ENCODE results near the gene DOCK10. TPM values are rescaled to one million over a fixed set of nuclear protein-coding genes. Genes with fewer than 3 reads are reported as not detected.

Gene DOCK10
- total RNA-seq, 1 donor from 2014 or later = 1.1 TPM

- no peaks in the 10 kb centered on the region for H3K27me3 ChIP-seq (ENCODE audit: control insufficient read depth, insufficient read depth, low read length)
- TF ChIP-seq CTCF (IDR thresholded peaks at IDR 0.05; ENCODE audit: insufficient read depth, low read length, severe bottlenecking) = no peak
- H3K36me3 ChIP-seq (ENCODE audit: control insufficient read depth, insufficient read depth, low read length) = no peaks in the 10 kb centered on the region
- DNase-seq (ENCODE audit: low read depth) (no peak), FAIRE-seq (no peak)
- no peak overlapping the region for H3K4me3 ChIP-seq (ENCODE audit: low read depth, low read length)
These were observed 245.5 kb downstream of the DOCK10 start for GRCh38 chr2:224796695-224797305.

- no peaks in the 10 kb centered on the region for H3K27me3 ChIP-seq (ENCODE audit: control insufficient read depth, insufficient read depth, low read length)
- FAIRE-seq = no peak
- H3K4me3 ChIP-seq (ENCODE audit: low read depth, low read length) = no peak overlapping the region
- no peak for TF ChIP-seq CTCF (IDR thresholded peaks at IDR 0.05; ENCODE audit: insufficient read depth, low read length, severe bottlenecking)
- no peaks in the 10 kb centered on the region for H3K36me3 ChIP-seq (ENCODE audit: control insufficient read depth, insufficient read depth, low read length)
- no peak for DNase-seq (ENCODE audit: low read depth)
These were observed 248.3 kb downstream of the DOCK10 start for GRCh38 chr2:224793946-224794345.

- Histone ChIP-seq H3K27me3 (ENCODE audit: control insufficient read depth, insufficient read depth, low read length) (no peaks in the 10 kb centered on the region), H3K4me3 (ENCODE audit: low read depth, low read length) (no peak overlapping the region), H3K36me3 (ENCODE audit: control insufficient read depth, insufficient read depth, low read length) (no peaks in the 10 kb centered on the region)
- FAIRE-seq = no peak
- TF ChIP-seq CTCF (IDR thresholded peaks at IDR 0.05; ENCODE audit: insufficient read depth, low read length, severe bottlenecking) = no peak
- no peak for DNase-seq (ENCODE audit: low read depth)
These were observed 255.4 kb downstream of the DOCK10 start for GRCh38 chr2:224786848-224787247.

GRCh38 chr2:224781400-224781799, 260.9 kb downstream of the DOCK10 start:
- H3K4me3 ChIP-seq (ENCODE audit: low read depth, low read length) = no peak overlapping the region
- H3K36me3 ChIP-seq (ENCODE audit: control insufficient read depth, insufficient read depth, low read length) = no peaks in the 10 kb centered on the region
- no peak for DNase-seq (ENCODE audit: low read depth)
- no peak for TF ChIP-seq CTCF (IDR thresholded peaks at IDR 0.05; ENCODE audit: insufficient read depth, low read length, severe bottlenecking)
- FAIRE-seq = no peak
- no peaks in the 10 kb centered on the region for H3K27me3 ChIP-seq (ENCODE audit: control insufficient read depth, insufficient read depth, low read length)

- H3K27me3 ChIP-seq (ENCODE audit: control insufficient read depth, insufficient read depth, low read length) = no peaks in the 10 kb centered on the region
- DNase-seq (ENCODE audit: low read depth) = no peak
- H3K4me3 ChIP-seq (ENCODE audit: low read depth, low read length) = no peak overlapping the region
- no peak for FAIRE-seq
- no peak for TF ChIP-seq CTCF (IDR thresholded peaks at IDR 0.05; ENCODE audit: insufficient read depth, low read length, severe bottlenecking)
- no peaks in the 10 kb centered on the region for H3K36me3 ChIP-seq (ENCODE audit: control insufficient read depth, insufficient read depth, low read length)
These were observed 261.4 kb downstream of the DOCK10 start for GRCh38 chr2:224780823-224781222.

- no peak for FAIRE-seq
These were observed 262.2 kb downstream of the DOCK10 start for GRCh38 chr2:224780106-224780505.

More at GRCh38 chr2:224780106-224780505, 262.2 kb downstream of the DOCK10 start:
- H3K36me3 ChIP-seq (ENCODE audit: control insufficient read depth, insufficient read depth, low read length) = no peaks in the 10 kb centered on the region
- DNase-seq (ENCODE audit: low read depth) = no peak
- no peaks in the 10 kb centered on the region for H3K27me3 ChIP-seq (ENCODE audit: control insufficient read depth, insufficient read depth, low read length)
- no peak overlapping the region for H3K4me3 ChIP-seq (ENCODE audit: low read depth, low read length)
- no peak for TF ChIP-seq CTCF (IDR thresholded peaks at IDR 0.05; ENCODE audit: insufficient read depth, low read length, severe bottlenecking)

All from bronchial epithelial cell (primary cell).